ENCODE measurements around the gene SUCLG2.
A peak's percentile ranks its signal among the peaks of the same experiment; 100 is the strongest.
"Not testable (repeated sequence)": the region's sequence is repeated elsewhere in the genome, so short reads cannot be mapped to it uniquely, and the experiment has no call there.

Gene SUCLG2

DNA sequence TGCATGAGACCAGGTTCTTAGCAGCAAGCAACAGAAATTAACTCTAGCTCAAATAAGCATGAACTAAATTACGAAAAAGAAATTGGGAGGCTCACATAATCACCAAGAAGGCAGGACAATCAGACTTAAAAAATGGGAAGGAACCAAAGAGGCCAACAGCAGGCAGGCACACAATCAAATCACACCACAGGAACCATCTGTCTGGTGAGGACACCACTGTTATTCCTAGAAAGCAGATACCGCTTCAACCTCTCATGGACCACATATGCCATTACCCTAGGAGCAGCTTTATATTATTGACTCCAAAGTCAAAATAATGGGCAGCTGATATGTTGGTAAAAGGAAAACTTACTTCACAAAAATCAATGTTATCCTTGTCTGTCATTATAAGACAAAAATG is 51.6 kb downstream of the SUCLG2 start:
- DNase-seq: no peak

DNA sequence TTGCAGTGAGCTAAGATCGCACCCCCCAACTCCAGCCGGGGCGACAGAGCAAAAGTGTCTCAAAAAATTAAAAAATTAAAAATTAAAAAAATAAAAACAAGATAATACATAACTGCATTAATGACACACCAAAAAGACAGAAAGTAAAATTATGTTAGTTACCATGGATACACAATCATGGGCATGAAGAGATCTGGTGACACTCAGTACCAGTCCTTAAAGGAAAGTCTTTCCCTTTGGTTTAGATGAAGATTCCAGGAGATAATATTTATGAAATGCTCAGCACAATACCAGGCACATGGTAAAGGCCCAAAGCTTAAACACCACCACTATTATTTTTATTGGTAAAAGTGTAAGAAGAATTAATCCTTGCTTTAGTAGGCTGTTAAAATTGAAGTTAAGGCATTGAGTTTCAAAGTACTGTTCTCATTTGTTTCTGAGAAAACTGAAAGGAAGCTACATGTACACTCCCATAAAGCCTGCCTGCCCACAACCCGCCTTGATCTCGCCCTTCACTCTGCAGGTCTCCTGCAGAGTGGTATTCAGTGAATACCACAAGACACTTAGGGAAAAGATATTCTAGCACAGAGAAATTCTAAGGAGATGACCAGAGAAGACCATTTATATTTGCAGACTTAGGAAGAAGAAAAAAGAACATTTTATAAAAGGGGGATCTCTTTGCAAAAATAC is 52.3 kb downstream of the SUCLG2 start:
- DNase-seq: no peak

DNA sequence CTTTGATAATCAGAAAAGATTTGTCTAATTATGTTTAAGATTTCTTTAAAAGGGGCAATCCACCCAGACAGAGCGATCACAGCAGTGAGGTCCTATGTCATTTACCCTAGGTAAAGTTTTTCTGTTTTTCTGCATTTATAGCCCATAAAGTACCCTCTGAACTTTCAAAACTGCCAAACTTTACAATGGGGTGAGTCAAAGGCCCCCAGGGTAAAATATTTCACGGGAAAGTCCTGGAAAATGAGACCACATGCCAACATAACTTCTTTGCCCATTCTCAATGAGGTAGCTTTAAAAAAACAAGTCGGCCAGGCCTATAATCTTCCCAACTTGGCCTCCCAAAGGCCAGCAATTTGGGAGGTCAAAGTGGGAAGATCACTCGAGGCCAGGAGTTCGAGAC is 53.0 kb downstream of the SUCLG2 start:
- no peak for DNase-seq

DNA sequence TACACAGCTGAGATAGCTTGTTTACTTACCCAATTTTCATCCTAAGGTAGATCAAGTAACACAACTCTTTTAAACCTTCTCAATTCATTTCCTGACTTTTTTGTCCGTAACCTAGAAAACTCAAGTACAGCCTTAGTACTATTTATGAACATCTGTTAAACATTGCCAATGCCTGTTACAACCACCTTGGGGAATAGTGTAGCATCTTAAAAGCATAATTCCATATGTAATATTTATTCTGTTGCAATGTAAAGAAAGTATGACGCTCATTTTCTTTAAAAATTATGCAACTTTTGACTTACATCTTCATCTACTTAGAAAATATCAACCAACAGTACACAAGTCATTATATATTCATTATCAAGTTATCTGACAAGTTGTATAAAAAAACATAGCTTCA is 54.6 kb downstream of the SUCLG2 start:
- DNase-seq: no peak

DNA sequence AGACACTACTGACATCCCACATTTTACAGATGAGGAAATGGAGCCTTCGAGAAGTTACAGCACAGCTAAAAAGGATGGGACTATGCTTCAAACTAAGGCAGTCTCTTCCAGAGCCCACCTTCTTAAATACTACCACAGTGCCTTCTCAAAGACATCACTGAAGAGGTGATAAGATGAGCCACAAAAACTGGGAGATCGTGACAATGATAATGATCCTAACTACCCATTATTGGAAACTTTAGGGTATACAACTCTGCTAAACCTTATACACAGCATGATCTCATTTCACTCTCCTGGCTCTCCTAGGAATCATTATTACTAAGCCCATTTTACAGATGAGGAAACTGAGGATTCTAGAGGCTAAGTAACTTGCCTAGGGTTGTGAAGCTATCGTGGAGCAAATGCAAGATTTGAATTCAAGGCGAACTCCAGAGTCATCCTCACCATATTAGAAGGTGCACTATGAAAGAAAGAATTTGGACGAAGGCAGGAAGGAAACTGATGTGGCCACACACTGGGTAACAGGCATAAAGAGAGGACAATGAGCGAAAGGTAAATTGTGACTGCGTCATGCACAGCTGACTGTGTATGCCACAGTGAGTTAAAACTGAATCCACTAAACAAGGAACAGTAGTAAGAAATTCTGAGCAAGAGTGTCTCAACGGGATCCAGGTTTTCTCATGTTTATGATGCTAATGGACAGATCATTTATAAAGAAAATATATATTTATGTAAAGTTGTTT is 55.4 kb downstream of the SUCLG2 start:
- DNase-seq: no peak

DNA sequence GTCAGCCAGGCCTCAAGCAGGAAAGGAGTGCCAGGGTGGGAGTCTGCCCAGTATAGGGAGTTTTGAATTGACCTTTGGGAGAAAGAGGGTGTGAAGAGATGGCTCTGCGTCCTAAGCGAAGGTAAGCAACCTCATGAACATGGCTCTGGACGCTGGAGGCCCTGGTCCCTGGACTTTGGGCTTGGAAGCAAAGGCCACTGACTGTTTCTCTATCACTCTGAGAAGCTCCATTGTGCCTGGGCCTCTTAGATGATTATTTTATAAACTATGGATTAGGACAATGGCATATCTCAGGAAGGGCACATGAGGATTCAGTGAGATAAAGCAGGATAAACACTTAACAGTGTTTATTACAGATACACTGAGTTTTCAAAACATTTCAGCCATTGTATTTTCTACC is 59.0 kb downstream of the SUCLG2 start:
- no peak for DNase-seq

DNA sequence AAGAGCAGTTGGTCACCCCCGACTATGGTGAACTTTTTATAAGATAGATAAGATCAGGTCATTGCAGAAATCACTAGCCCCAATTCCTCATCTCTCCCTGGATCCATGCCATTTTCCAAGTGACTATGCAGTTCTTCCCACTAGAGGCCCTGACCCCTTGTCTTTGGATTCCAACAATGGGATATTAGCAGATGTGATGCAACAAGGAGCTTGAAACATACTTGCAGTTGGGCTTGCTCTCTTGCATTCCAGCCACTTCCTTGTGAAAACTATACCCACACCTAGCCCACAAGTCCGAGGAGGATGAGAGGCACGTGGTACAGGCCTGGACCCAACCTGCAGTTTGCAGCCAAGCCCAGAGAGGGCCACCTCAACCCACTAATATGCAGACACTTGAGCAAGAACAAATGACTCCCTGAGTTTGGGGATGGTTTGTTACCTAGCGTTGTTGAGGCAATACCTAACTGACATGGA is 60.6 kb downstream of the SUCLG2 start:
- DNase-seq: peak; percentile 53

DNA sequence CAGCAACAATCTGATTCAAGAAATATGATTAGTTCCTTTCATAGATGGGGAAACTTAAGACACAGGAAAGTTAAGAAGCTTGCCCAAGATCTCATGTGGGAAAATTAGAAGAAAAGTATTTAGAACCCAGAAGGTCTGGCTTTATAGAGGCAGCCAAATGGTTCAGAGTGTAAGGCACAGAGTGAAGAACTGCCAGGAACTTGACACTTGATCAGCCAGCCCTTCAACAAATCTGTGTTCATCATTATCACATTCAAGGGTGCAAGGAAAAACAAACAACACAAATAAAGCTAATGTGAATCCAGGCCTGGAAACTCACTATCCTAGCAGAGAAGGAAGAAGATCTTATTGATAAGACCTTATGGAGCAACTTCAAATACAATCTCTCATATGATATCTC is 62.4 kb downstream of the SUCLG2 start:
- no peak for DNase-seq

DNA sequence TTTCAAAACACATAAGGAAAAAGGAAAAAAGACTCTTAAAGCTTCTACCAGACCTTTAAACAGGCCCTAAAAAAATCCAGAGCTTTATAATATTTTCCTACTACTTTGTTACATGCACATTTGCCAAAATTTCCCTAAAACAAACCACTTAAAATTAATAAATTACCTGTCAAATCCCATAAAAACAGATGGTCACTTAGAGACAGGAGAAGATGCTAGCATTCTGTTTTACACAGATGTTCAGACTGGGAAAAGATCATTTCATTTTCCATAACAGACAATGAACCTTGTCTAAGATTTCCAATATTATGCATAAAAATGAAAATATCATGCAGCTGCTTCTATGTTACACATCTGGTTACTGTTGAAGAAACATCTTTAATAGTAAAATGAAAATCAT is 66.6 kb downstream of the SUCLG2 start:
- DNase-seq: no peak

DNA sequence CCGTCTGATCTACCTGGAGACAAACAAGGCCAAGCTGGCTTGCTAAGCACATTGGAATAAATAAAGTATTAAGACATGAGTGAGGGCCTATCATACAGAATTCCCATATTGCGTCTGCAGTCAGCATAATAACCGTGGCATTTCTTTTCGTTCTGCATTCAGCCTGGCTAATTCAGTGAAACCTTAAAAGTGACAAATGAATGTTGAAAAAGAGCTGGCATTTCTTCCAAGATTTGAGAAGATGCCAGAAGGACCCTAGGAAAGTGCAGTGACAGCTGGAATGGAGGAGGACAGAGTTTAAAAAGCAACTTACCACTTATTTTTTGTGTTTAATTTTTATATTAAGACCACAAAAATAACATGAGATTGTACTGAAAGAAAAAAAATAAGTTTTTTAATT is 67.1 kb downstream of the SUCLG2 start:
- DNase-seq: no peak

DNA sequence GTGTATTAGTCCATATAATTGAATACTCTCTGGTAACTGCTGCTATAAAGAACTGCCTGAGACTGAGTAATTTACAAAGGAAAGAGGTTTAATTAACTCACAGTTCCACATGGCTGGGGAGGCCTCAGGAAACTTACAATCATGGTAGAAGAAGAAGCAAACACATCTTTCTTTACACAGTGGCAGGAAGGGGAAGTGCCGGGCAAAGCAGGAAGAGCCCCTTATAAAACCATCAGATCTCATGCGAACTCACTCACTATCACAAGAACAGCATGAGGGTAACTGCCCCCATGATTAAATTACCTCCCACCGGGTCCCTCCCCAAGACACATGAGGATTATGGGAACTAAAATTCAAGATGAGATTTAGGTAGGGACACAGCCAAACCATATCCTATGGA is 69.8 kb downstream of the SUCLG2 start:
- DNase-seq: not testable (repeated sequence)

DNA sequence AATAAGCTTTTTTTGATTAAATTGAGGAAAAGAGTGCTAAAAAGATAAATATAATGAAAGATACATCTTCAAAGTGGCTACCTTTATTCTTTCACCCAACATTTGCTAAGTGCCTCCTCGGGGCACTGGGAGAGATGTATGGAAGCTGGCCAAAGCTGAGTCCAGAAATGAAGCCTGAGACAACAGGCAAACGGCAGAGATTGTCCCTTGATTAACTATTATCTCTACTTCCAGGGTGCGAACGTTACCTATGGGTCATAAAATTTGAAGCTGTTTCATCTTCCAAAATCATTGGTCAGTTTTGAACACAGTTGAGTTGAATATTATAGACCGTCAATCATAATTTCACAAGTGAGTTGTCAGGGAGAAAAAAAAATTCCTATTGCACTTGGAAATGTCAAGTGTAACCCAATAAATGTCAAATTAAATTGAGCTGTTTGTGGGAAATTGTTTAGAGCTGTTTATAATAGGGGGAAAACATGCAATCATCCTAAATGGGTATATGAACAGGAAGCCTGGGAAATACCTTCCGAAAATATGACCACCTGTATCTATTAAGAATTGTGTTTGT is 73.9 kb downstream of the SUCLG2 start:
- no peak for DNase-seq

DNA sequence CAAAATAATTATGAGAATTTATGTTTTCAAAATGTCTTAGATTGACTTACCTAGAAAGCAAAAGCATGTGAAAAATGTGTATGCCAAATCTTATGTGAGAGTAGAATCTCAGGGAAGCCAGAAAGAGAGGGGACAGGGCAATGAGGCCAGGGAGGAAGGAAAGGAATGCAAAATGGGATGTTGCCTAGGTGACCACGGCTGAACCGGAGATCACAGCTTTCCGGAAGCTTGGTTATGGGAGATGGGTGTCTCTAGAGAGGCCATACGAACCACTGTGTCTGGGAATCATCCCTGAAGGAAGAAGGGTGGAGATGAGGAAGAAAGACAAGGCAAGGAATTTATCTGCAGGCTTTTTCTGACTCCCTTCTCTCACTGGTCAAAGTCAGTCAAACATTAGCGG is 76.0 kb downstream of the SUCLG2 start:
- DNase-seq: peak; percentile 35

DNA sequence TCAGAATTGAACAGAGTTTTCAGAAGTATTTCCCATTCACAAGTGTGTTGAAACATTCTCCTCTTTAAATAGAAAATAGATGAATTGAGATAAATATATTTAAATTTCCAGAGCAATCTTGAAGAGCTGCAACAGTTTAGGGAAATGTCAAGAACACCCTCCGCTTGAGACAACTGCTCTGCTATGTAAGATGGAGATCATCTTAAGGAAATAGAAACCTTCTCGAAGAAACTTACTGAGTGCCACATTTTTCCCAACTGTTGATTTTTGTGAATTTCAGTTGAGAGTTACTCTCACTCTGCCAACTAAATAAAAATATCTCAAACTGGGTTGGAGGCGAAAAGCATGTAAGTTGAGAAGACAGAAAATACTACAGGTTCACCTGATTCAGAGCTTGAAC is 78.0 kb downstream of the SUCLG2 start:
- DNase-seq: no peak

DNA sequence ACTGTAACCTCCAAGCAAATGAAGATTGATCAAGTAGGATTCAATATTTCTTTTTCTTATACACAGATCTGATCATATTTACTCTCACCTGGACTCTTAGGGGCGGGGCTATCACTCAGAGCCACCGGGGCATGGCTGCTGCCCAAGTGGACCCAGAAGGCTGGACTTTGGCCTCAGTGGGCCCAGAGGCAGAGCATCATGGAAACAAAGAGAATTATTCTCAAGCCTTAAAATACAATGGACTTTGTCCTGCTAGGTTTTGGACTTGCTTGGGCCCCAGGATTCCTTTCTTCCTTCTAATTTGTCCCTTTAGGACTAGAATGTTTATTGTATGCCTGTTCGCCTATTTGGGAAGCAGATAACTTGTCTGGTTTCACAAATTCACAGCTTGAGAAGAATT is 85.1 kb downstream of the SUCLG2 start:
- no peak for DNase-seq

DNA sequence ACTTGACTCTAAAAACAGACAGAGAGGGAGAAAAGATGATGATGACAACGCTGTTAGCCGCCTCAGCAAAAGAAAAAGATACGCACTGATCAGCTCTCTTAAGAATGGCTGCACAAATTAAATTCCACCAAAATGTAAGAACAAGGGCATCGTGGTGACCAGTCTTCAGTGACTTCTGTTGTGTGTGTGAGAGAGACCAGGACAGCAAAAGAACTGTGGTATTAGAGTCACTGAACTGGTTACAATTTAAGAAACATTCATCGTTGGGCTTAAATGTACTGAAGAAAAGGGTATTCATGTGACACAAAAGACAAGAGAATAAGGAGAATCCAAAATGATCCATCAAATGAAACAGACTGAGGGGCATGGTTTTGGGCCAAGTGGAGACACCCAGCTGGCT is 86.5 kb downstream of the SUCLG2 start:
- DNase-seq: no peak

DNA sequence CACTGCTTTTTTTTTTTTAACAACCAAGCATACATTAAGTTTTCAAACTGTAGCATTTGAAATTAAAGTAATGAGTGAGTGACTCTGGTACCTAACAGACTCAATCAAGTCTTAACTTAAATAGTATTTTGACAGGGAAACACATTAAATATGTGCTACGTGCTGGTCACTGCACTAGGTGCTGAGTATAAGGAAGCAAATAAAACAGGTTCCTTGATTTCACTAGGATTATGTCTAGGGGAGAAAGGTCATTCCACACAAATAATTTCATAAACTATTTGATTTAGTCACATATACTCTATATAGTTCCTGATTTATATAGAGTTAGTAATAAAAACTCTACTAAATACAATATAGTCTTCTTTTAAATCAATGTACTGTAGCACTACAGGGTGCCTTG is 89.4 kb downstream of the SUCLG2 start:
- no peak for DNase-seq

DNA sequence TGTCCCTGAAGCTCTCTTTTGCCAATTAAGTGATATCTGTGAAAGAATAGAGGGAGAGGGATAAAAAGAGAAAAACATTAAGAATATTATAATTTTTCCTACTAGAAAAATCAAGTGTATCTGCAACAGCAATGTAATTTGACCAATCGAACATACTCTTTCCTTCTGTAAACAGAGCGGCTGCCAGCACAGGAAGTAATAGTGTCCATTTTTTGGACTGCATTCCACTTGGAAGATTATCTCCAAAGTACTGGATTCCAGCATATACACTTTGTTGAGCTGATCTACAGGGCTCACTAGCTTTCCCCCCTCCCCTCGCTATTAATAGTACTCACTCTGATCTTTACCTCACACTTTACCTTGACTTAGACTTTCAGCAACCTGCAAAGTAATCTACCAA is 90.4 kb downstream of the SUCLG2 start:
- DNase-seq: no peak

DNA sequence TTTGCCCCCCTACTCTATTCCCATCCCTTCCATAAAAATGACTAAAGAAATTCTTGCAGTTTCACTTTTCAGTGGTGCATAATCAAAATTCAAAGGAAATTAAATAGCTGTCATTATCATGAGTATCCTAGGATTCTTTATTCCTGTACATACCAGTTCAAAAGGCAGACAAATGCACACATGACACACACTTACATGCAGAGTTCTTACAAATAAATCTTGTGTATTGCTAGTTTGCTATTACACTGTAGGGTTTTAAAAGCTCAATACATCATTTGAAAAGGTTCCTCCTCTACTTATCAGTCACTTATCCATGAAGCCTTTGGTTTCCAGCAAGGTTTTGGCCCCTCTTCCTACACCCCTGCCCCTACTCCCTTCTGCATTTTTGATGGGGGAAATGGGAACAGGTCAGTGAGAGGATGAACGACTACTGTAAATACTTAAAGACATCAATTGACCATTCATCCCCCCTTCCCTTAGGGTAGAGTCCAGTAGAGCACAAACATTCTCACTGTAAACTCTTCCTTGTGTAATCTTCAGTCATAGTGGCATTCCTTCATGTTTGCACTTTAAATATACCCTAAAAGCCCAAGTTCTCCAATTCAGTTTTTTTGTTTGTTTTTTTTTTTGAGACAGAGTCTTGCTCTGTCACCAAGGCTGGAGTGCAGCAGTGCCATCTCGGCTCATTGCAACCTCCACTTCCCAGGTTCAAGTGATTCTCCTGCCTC is 92.6 kb downstream of the SUCLG2 start:
- DNase-seq: no peak

DNA sequence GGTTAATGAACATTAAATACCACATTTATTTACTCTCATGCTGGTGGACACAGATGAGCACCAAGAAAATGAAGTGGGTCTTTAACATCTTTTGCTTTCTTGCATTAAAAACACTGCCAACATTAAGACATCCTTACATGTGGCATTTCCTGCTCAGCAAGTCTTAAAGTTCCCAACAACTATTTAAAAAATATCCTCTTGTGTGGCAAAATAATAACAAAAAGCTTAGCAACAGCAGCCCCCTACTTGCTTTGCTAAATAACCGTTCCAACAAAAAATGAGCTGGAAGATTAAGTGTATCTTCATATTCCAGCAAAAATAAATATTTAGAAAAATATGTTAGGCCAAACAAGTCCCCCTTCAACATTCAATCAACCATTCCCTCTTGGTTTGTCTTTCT is 93.1 kb downstream of the SUCLG2 start:
- no peak for DNase-seq

DNA sequence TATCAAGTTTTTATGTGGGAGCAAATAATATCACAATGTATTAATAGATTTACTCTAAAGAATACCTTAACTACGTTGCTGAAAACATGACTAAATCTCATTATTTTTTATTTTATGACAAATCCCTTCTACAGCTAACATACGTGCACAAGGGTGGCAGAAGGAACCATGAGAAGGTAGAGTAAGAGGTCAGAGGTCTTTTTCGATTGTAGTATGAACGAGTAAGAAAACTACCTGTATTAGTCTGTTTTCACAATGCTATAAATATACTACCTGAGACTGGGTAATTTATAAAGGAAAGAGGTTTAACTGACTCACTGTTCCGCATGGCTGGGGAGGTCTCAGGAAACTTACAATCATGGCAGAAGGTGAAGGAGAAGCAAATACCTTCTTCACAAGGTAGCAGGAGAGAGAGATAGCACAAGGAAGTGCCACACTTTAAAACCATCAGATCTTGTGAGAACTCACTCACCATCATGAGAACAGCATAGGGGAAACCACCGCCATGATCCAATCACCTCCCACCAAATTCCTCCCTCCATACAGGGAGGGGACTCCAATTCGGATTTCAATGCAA is 95.3 kb downstream of the SUCLG2 start:
- no peak for DNase-seq

DNA sequence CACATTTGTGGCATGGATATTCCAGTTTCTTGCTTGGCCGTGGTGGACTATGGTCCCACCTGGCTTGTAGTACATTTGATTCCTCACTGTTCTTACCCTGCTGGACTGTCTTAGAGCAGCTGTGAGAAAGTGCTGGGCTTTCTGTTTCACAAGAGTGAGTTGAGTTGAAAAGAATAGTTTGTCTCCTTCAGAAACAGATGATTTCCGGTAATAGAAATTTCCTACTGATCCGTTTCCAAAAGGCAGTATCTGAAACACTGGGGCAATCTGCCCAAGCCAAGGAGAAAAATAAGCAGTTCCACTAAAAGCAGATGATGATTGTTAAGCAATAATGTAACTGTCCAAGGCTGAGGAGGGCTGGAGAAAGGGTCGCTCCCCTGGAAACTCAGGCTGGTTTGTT is 96.0 kb downstream of the SUCLG2 start:
- DNase-seq: peak; percentile 1

DNA sequence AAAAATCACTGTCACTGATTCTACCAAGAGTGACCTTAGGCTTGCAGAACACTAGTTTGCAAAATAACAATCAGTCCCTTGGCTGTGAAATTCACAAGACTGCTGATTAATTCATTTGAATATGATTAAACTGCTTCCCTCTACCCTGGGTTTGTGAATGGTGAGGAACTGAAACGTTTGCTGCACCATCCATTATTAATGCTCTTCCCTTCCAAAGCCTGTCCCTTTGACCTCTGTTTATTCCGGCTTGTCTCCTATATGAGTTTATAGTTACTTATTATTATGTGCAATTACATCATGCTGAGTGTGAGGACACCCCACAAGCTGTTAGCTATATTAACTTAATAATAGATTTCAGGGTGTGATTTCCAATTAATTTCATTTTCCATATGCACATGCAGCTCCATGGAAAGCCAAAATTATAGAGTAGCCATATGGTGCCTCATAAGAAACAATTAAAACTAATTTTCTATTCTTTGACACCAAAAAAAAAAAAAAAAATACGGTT is 96.5 kb downstream of the SUCLG2 start:
- DNase-seq: no peak
